HG03175 (cell line): ENCODE data around the gene ANKRD33.

Experiments
- ATAC-seq: cut with Tn5 transposase; IDR thresholded peaks from one replicate; pipeline ENCODE4 v1.9.1; 2021; ENCODE audit warnings: mild to moderate bottlenecking, moderate library complexity; ENCODE audit not compliant: unreplicated experiment

Gene ANKRD33

DNA sequence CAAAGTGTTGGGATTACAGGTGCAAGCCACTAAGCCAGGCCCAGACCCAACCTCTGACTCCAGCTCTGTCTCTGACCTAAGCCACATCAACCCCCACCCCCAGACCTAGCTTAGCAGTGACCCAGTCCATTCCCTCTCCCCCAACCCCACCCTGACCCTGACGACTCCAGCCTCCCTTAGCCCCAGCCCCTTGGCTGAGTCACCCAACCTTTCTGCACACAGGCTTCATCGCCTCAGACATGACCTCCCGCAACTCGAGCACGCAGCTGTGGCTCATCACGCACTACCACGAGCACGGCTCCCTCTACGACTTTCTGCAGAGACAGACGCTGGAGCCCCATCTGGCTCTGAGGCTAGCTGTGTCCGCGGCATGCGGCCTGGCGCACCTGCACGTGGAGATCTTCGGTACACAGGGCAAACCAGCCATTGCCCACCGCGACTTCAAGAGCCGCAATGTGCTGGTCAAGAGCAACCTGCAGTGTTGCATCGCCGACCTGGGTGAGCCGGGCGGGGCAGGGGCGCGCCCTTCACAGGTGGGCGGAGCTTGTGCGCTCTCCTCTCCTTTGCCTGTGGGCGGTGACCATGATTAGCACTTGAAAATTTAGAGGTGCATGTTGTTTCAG lies 27.2 kb downstream of the ANKRD33 start:
- no peak for ATAC-seq

- no peak for ATAC-seq
These were observed 28.0 kb downstream of the ANKRD33 start for GRCh38 chr12:51915951-51916350.

GRCh38 chr12:51917041-51917590 lies 29.2 kb downstream of the ANKRD33 start:
- ATAC-seq, result no peak

DNA sequence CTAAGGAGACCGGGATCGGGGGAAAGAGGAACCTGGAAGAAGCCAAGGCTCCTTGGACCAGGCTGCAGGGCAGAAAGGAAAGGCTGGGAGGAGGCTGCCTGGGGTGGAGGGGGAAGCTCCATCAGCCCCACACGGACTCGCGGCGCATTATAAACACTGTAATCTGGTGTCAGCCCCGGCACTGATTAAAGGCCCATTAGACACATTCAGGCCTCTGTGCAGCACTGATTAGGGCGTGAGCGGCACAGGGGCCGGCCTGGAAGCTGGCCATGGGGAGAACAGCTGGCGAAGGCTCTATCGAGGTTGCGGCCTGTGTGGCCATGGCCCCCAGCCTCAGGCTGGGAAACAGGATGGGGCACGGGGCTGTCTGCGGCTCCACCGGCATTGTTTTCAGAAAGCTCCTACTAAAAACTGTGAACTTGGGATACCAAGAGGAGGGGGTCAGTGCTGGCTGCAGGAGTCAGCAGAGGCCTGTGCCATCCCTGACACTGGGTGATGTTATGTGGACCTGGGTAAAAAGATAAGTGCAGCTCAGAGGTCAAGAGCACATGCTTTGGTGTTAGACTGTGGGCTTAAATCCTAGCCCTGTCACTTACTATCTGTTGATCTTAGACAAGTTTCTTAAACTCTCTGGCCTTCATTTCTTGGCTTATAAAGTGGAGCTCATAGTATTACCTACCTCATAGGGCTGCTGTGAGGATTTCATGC lies 30.0 kb downstream of the ANKRD33 start:
- no peak for ATAC-seq

GRCh38 chr12:51920046-51920445 lies 32.1 kb downstream of the ANKRD33 start:
- no peak for ATAC-seq

DNA sequence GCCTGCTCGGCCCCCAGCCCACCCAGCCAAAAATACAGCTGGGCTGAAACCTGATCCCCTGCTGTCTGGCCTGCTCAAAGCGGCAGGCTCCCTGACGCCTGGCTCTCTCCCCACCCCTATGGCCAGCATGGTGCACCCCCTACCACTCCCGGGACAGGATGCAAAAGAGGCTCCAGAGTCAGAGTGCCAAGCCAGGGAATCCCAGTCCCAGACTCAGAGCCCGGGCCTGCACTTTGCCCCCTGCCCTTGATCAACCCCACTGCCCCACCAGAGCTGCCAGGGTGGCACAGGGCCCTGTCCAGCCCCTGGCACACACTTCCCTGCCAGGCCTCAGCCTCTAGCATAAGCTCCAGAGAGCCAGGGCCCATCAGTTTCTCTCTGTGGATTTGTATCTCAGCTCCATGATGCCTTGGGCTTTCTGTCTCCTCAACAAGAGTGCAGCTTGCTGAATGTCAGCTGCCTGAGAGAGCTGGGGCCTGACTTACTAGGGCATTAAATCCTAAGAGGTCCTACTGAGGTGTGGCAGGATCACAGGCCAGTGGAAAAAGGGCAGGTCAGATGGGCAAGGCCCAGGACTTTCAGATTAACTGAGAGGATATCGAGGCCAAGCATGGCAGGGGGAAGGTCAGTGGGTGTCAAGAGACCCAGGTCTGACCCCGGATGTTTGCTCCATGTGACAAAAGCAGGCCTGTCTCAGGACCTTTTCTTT lies 33.3 kb downstream of the ANKRD33 start:
- ATAC-seq, result no peak

DNA sequence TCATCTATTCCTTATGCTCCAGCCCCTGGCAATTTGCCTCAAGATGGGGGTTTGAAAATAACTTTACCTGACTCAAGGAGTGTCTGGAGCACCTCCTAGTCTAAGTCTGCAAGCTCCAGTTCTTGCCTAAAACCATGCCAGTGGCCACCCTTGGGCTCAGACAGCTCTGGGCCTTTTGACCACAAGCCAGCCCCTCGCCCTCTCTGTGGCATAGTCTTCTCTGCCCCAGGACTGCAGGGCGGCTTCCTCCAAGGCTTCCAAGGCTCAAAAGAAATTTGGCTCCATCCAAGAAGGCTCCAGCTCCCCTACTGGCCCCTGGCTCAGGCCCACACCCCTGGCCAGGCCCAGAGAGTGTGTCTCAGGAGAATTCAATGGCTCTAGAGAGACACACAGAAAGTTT lies 34.2 kb downstream of the ANKRD33 start:
- no peak for ATAC-seq

- ATAC-seq, result no peak
These were observed 35.0 kb downstream of the ANKRD33 start for GRCh38 chr12:51922762-51923505.

DNA sequence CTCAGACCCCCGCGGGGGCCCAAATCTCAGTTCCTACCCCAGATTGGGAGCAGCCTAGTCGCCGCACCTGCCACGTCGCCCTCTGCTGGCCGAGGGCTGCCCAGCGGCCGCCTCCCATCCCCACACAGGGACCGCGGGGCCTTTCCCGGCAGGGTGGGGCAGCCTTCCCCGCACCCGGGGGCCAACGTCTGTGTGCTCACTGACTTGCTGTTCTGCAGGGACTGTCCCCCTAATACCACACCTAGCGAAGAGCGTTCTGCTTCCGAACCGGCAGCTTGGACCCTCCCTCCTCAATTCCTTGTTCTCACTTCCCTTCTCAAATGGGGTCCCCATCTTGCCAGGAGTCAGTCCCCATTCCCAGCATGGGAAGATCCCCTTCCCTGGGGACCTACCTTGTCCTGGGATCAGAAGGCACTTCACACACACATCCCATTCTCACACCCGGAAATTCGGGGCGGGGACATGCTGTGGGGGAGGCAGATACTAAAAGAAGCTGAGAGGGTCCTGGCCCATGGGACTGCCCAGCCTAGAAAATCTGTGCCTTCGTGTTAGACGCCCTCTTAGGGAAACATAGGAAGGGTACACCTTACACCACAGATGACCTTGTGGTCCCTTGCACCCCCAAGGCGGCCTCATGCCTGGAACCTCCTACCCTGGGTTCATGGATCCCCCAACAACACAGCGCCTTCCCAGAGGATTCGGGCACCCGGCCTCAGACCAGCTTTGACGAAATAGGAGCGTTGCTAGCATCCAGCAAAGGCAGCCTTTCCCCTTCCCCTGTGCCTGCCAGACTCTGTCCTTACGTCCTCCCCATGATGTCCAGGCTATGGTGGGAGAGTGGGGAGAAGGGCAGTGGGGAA lies 35.8 kb downstream of the ANKRD33 start:
- ATAC-seq, result no peak

DNA sequence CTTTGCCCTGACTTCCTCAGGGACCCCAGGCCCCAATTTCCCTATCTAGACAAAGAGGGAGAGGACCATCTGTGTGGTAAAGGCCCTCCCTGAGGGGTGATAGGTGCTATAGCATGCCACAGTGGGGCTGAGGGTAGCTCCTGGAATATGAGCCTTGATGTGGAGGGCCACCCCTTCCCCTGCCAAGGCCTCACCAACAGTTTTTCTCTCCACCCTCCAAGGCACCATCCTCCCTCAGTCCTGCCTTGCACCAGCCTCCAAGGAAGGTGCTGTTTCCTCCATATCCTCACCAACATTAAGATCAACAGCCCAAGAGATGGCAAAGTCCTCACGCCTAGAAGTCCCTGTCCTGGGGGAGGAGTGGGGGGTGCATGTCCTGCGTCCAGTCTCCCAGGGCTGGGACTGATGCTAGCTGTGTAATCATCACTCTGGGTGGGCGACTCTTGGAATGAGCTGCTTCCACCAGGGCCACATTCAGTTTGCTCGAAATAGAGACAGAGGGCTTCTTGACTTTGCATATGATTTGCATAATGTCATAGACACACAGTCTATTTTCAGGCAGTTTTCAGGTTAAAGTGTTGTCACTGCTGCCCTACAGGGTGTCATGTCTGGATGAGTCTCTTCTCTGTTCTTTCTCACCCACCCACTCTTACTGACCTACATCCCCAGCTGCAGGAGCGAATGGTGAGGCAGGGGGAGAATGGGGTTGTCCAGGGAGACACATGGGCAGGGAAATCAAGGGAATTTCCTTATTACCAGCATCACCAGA lies 36.8 kb downstream of the ANKRD33 start:
- no peak for ATAC-seq

DNA sequence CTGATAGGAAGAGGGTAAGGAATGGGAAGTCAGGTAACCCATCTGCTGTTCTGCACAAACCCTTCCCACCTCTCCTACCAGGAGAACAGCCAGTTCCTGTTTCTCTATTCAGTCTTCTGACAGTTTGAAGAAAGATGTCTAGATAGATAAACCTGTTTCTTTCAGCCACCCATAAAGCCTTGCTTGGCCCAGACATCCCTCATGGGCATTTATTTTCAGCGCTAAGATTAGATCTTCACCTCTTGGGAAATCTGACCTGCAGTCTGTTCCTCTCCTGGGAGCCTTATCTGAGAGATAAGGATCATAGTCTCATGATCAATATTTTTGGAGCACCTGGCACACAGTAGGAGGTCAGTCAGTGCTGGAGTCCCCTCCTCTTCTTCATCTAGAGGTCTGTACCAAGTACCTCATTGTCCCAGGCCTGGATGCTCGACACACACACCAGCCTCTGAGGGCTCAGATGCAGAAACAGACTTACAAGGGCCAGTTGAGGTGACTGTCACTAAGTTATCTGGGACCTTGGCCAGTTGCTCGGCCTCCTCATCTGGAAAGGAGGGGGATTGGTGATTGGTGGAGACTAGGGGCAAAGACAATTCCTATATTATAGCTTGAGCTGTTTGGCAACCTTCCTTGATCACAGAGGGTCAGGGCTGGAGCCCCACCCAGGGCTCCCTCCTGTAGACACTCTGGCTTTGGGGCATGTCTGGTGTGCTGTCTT lies 37.6 kb downstream of the ANKRD33 start:
- ATAC-seq, result no peak

- ATAC-seq, result no peak
These were observed 38.2 kb downstream of the ANKRD33 start for GRCh38 chr12:51926064-51926632.

DNA sequence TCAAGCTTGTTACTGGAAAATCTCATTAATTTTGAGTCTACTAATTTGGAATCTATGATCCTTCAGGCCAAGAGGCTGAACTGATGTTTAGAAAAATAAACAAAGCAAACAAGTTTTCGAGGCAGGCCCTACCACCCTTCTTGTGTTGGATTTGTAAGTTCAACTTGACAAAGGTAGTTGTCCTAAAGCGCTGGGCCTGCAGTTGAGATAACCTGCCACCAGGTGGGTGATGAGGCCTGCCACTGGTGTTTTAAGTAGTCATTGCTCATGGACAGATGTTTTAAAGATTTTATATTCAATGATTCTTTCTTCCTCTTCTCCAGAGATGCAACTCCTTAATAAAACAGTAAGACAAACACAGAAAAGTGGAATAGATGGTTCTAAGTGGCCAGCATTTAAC lies 38.8 kb downstream of the ANKRD33 start:
- no peak for ATAC-seq

- ATAC-seq, result no peak
These were observed 44.5 kb downstream of the ANKRD33 start for GRCh38 chr12:51932218-51933076.

- no peak for ATAC-seq
These were observed 46.2 kb downstream of the ANKRD33 start for GRCh38 chr12:51934080-51934479.

GRCh38 chr12:51937926-51938325 lies 50.0 kb downstream of the ANKRD33 start:
- ATAC-seq, result no peak

- ATAC-seq, result no peak
These were observed 50.8 kb downstream of the ANKRD33 start for GRCh38 chr12:51938726-51939125.
